ENCODE data around the gene LYRM4. TPM values are rescaled to one million over a fixed set of nuclear protein-coding genes. Genes with fewer than 3 reads are reported as not detected.

LYRM4 gene
- total and polyA plus RNA-seq, 2 experiments from 2014 or later: 51.0 to 62.0 TPM

DNA sequence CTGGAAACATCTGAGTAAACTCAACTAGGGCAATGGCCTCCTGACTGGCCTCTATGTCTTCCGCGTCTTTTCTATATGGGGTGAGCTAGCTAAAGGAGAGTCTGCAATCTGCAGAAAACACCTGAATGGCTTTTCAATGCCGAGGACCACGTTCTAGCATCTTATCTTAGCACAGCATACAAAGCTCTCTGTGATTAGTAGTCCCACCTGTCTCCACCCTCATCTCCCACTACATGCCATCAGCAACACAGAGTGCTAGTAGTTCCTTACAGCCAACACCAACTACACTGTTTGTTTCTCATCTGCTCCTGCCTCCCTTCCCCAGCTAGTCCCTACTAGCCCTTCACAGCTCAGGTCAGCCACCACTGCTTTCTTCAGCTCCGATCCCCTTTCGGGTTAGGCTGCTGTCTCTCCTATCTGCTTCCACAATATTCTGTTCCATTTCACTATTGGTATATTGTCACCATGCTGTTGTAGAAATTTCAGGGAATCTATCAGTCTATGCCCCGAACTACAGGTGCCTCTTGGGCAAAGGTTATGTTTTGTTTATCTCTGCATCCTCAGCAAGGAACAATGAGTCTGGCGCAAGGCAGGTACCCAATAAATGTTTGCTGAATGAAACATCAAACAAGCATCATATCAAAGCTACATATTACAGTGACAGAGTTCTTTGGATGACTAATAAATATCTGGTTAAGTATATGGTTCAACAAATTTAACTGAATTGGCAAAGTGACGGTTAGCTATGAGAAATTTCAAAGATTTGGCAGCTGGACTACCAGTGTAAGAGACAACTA, 12.2 kb downstream of the LYRM4 start:
- H4K20me1 ChIP-seq (replicated peaks; ENCODE audit: insufficient read depth): peaks cover 52% of the 10 kb centered on the region
- no peak overlapping the region for H3K4me3 ChIP-seq
- Mint-ChIP-seq H3K9me3 (peaks cover 2% of the 10 kb centered on the region; the same call in 2 of the 3 replicates), H3K36me3 (ENCODE audit: low read depth) (peaks cover 15% of the 10 kb centered on the region), H3K27ac (no peak overlapping the region), H3K4me1 (peaks cover 11% of the 10 kb centered on the region; the same call in 2 of the 3 replicates), H3K27me3 (ENCODE audit: insufficient read depth, low read depth, poor library complexity) (peaks cover 5% of the 10 kb centered on the region), H3K4me3 (no peak overlapping the region)
- peaks cover 85% of the 10 kb centered on the region for H3K79me2 ChIP-seq (replicated peaks; ENCODE audit: insufficient read depth)
- H3K4me2 ChIP-seq: no peak overlapping the region
- H3K36me3 ChIP-seq (ENCODE audit: insufficient read depth): no peaks in the 10 kb centered on the region
- no peak overlapping the region for H2AFZ ChIP-seq
- ATAC-seq (no peak), DNase-seq (ENCODE audit: low spot score) (no peak)
- H3K9me2 ChIP-seq (ENCODE audit: insufficient read depth): no peaks in the 10 kb centered on the region
- H3K4me1 ChIP-seq (ENCODE audit: insufficient read depth): no peaks in the 10 kb centered on the region
- no peaks in the 10 kb centered on the region for H3F3A ChIP-seq (replicated peaks; ENCODE audit: low read depth)
- no peaks in the 10 kb centered on the region for H3K27me3 ChIP-seq (ENCODE audit: insufficient read depth)
- TF ChIP-seq POLR2AphosphoS5 (IDR thresholded peaks at IDR 0.05; ENCODE audit: low read depth) (no peak), EZH2phosphoT487 (IDR thresholded peaks at IDR 0.05; ENCODE audit: unreplicated experiment) (no peak), ZNF331 (CRISPR knock-in tag; IDR thresholded peaks at IDR 0.05; ENCODE audit: low read depth) (no peak), STAT1 (IDR thresholded peaks at IDR 0.05; ENCODE audit: unreplicated experiment) (no peak), JUNB (IDR thresholded peaks at IDR 0.05; ENCODE audit: unreplicated experiment) (no peak), EZH2 (IDR thresholded peaks at IDR 0.05; ENCODE audit: low read depth, unreplicated experiment) (no peak), ZNF114 (CRISPR knock-in tag; IDR thresholded peaks at IDR 0.05) (no peak), CREB1 (CRISPR knock-in tag; IDR thresholded peaks at IDR 0.05; ENCODE audit: low read depth) (no peak), ZNF462 (CRISPR knock-in tag; IDR thresholded peaks at IDR 0.05) (no peak), CTCF (conservative IDR thresholded peaks at IDR 0.05; ENCODE audit: low read depth in 2 of 2) (no peak)
- TF ChIP-seq, protein P1, sequence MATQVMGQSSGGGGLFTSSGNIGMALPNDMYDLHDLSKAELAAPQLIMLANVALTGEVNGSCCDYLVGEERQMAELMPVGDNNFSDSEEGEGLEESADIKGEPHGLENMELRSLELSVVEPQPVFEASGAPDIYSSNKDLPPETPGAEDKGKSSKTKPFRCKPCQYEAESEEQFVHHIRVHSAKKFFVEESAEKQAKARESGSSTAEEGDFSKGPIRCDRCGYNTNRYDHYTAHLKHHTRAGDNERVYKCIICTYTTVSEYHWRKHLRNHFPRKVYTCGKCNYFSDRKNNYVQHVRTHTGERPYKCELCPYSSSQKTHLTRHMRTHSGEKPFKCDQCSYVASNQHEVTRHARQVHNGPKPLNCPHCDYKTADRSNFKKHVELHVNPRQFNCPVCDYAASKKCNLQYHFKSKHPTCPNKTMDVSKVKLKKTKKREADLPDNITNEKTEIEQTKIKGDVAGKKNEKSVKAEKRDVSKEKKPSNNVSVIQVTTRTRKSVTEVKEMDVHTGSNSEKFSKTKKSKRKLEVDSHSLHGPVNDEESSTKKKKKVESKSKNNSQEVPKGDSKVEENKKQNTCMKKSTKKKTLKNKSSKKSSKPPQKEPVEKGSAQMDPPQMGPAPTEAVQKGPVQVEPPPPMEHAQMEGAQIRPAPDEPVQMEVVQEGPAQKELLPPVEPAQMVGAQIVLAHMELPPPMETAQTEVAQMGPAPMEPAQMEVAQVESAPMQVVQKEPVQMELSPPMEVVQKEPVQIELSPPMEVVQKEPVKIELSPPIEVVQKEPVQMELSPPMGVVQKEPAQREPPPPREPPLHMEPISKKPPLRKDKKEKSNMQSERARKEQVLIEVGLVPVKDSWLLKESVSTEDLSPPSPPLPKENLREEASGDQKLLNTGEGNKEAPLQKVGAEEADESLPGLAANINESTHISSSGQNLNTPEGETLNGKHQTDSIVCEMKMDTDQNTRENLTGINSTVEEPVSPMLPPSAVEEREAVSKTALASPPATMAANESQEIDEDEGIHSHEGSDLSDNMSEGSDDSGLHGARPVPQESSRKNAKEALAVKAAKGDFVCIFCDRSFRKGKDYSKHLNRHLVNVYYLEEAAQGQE (IDR thresholded peaks at IDR 0.05; ENCODE audit: unreplicated experiment): no peak
- TF ChIP-seq, protein P2, sequence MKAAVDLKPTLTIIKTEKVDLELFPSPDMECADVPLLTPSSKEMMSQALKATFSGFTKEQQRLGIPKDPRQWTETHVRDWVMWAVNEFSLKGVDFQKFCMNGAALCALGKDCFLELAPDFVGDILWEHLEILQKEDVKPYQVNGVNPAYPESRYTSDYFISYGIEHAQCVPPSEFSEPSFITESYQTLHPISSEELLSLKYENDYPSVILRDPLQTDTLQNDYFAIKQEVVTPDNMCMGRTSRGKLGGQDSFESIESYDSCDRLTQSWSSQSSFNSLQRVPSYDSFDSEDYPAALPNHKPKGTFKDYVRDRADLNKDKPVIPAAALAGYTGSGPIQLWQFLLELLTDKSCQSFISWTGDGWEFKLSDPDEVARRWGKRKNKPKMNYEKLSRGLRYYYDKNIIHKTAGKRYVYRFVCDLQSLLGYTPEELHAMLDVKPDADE (IDR thresholded peaks at IDR 0.05): no peak
- H3K27ac ChIP-seq (ENCODE audit: low read depth): no peak overlapping the region
